Endothelial cell of umbilical vein (primary cell): ENCODE data around the gene SNX25. TPM values are rescaled to one million over a fixed set of nuclear protein-coding genes. Genes with fewer than 3 reads are reported as not detected.

Experiments used
- BruUV-seq: library from RNA; stranded (reverse); fragments of 400-500 nt; replicated peaks from 2 replicates; lab custom pipeline; 2021; lab: Mats Ljungman, UMichigan
- CTCF ChIA-PET: fragments of 300-600, 350-600 bp; sonication (Branson Sonifier 250); formaldehyde crosslinking; loops from one replicate; lab custom pipeline; 2021; ENCODE audit warnings: antibody characterized with exemption, inconsistent platforms; lab: Charles Lee
- POLR2A ChIA-PET: fragments of 300-600, 350-600 bp; sonication (Branson Sonifier 250); formaldehyde crosslinking; loops from one replicate; lab custom pipeline; 2021; ENCODE audit warnings: antibody characterized with exemption, inconsistent platforms; lab: Charles Lee
- DNase-seq: peaks from one replicate; pipeline ENCODE4 v3.0.0-alpha.2; 2011; ENCODE audit warnings: low read depth, low spot score
- FAIRE-seq: peaks from 2 replicates; lab custom pipeline; 2011; peaks lifted over from hg19 to GRCh38; lab: Jason Lieb, UNC
- H2AFZ ChIP-seq: 2 replicates; pipeline ENCODE4 v1.6.0; 2012; ENCODE audit warnings: low read depth, low read length, control low read depth, inconsistent platforms
- H3K27ac ChIP-seq: 2 replicates; pipeline ENCODE4 v1.5.1; 2011; ENCODE audit warnings: low read depth, mild to moderate bottlenecking, control low read depth, low read length, moderate library complexity; ENCODE audit not compliant: insufficient read depth
- H3K27me3 ChIP-seq, 2 experiments: 2 replicates each; pipeline versions ENCODE4 v1.6.0 to v1.6.1; 2011; ENCODE audit warnings: low read length in 2 of 2, mixed read lengths in 1 of 2; ENCODE audit not compliant: control insufficient read depth in 2 of 2, insufficient read depth in 2 of 2
- H3K36me3 ChIP-seq, 2 experiments: 2 replicates in 1 of 2; 3 replicates in 1 of 2; pipeline ENCODE4 v1.5.1; 2011; ENCODE audit warnings: low read length in 2 of 2, mild to moderate bottlenecking in 1 of 2, moderate library complexity in 1 of 2; ENCODE audit not compliant: control insufficient read depth in 2 of 2, insufficient read depth in 2 of 2; ENCODE audit errors: extremely low read depth in 1 of 2
- H3K4me1 ChIP-seq: 3 replicates; pipeline ENCODE4 v1.5.1; 2011; ENCODE audit warnings: mild to moderate bottlenecking, low read length; ENCODE audit not compliant: control insufficient read depth, insufficient read depth; ENCODE audit errors: extremely low read depth
- H3K4me2 ChIP-seq: 2 replicates; pipeline ENCODE4 v1.6.1; 2011; ENCODE audit warnings: low read length, control low read depth, mixed read lengths; ENCODE audit not compliant: insufficient read depth
- H3K4me3 ChIP-seq, 3 experiments: fragments of 200-600 bp in 1 of 3; sonication (generic), shearing (Covaris generic) in 1 of 3; replicated peaks in 1 of 3; 2 replicates each; pipeline ENCODE4 v1.5.1; 2011 to 2016; ENCODE audit warnings: control low read depth in 3 of 3, low read length in 3 of 3, mild to moderate bottlenecking in 2 of 3, inconsistent platforms in 1 of 3, low read depth in 1 of 3, moderate library complexity in 1 of 3; ENCODE audit not compliant: insufficient read depth in 1 of 3
- H3K79me2 ChIP-seq: 2 replicates; pipeline ENCODE4 v1.6.0; 2012; ENCODE audit warnings: low read length, inconsistent platforms; ENCODE audit not compliant: control insufficient read depth, insufficient read depth
- H3K9ac ChIP-seq: replicated peaks from 2 replicates; pipeline ENCODE3; 2011; ENCODE audit warnings: low read length, control low read depth; ENCODE audit not compliant: insufficient read depth; ENCODE audit errors: extremely low read depth
- H3K9me1 ChIP-seq: replicated peaks from 3 replicates; pipeline ENCODE4 v1.6.0; 2011; ENCODE audit warnings: mild to moderate bottlenecking, low read length; ENCODE audit not compliant: control insufficient read depth, insufficient read depth; ENCODE audit errors: extremely low read depth
- H3K9me3 ChIP-seq: replicated peaks from 2 replicates; pipeline ENCODE4 v1.5.1; 2012; ENCODE audit warnings: low read length, inconsistent platforms; ENCODE audit not compliant: control insufficient read depth, insufficient read depth
- H4K20me1 ChIP-seq: replicated peaks from 2 replicates; pipeline ENCODE3; 2011; ENCODE audit warnings: mild to moderate bottlenecking, low read length; ENCODE audit not compliant: control insufficient read depth, insufficient read depth; ENCODE audit errors: extremely low read depth
- CTCF ChIP-seq, 2 donors: IDR thresholded peaks; 1 replicate in 1 of 2; 2 replicates in 1 of 2; pipeline ENCODE4 v1.5.1; 2011; ENCODE audit warnings: low read length in 2 of 2, mild to moderate bottlenecking in 2 of 2, moderate library complexity in 2 of 2, control low read depth in 1 of 2, inconsistent platforms in 1 of 2, low read depth in 1 of 2; ENCODE audit not compliant: insufficient read depth in 1 of 2; ENCODE audit errors: extremely low read depth in 1 of 2
- EZH2 ChIP-seq: IDR thresholded peaks from 2 replicates; pipeline ENCODE4 v1.6.1; 2012; ENCODE audit warnings: borderline replicate concordance, low read depth, mild to moderate bottlenecking, moderate library complexity, low read length, inconsistent platforms; ENCODE audit not compliant: severe bottlenecking
- FOS ChIP-seq: IDR thresholded peaks from 2 replicates; pipeline ENCODE4 v1.6.1; 2011; ENCODE audit warnings: mild to moderate bottlenecking, low read length, moderate library complexity, borderline replicate concordance; ENCODE audit not compliant: insufficient read depth
- GATA2 ChIP-seq: IDR thresholded peaks from 2 replicates; pipeline ENCODE4 v1.7.0; 2011; ENCODE audit warnings: low read depth, mild to moderate bottlenecking, moderate library complexity, mixed read lengths, low read length; ENCODE audit not compliant: insufficient read length, insufficient read depth
- JUN ChIP-seq: IDR thresholded peaks from 2 replicates; pipeline ENCODE4 v1.6.1; 2011; ENCODE audit warnings: borderline replicate concordance, low read depth; ENCODE audit not compliant: insufficient read length, insufficient read depth
- MAX ChIP-seq: IDR thresholded peaks from 2 replicates; pipeline ENCODE4 v1.6.1; 2011; ENCODE audit not compliant: insufficient read depth, insufficient read length
- MYC ChIP-seq: IDR thresholded peaks from one replicate; pipeline ENCODE4 v1.6.1; 2011; ENCODE audit warnings: mild to moderate bottlenecking, low read depth, low read length
- POLR2A ChIP-seq: IDR thresholded peaks from 2 replicates; pipeline ENCODE4 v1.6.1; 2012; ENCODE audit warnings: low read depth, mild to moderate bottlenecking, control low read depth, low read length
- POLR2AphosphoS5 ChIP-seq: IDR thresholded peaks from 2 replicates; pipeline ENCODE4 v1.6.1; 2012; ENCODE audit warnings: low read depth, mild to moderate bottlenecking, control low read depth, low read length, moderate library complexity; ENCODE audit not compliant: insufficient read depth
- dilution Hi-C: fragments of 300-500 bp; cut with MboI; formaldehyde crosslinking; loops from one replicate; pipeline ENCODE4 v1.15.0; 2019; ENCODE audit warnings: low sequenced_read_pairs; ENCODE audit not compliant: extremely low pct_ligation_motif_present
- intact Hi-C: fragments of 100-400 bp; cut with micrococcal nuclease; formaldehyde crosslinking; loops from one replicate; pipeline ENCODE4 v1.10.0; 2022
- polyA plus RNA-seq, 4 experiments: library from polyadenylated mRNA; depleted of rRNA in 3 of 4; stranded (reverse) in 3 of 4; unstranded in 1 of 4; fragments of >200 nt; gene quantifications; 2 replicates each; pipeline versions ENCODE4 v1.2.1 to v1.2.3, GENCODE V29; 2011 to 2012; ENCODE audit warnings: missing spikeins in 1 of 4
- total RNA-seq: library from RNA; stranded (reverse); gene quantifications from 2 replicates; pipeline ENCODE4 v1.2.3, GENCODE V29; 2021

The SNX25 gene
- total and polyA plus RNA-seq, 2 donors (not counting 3 experiments of a cell fraction or from before 2014, with no cell fraction given) = 6.6 to 16.1 TPM

- Histone ChIP-seq H3K4me2 (no peak overlapping the region), H2AFZ (no peak overlapping the region), H3K9ac (no peak overlapping the region), H4K20me1 (no peaks in the 10 kb centered on the region), H3K27me3 (no peaks in the 10 kb centered on the region), H3K36me3 (peaks cover 0 to 2% of the 10 kb centered on the region in 2 experiments), H3K9me1 (no peaks in the 10 kb centered on the region), H3K9me3 (no peaks in the 10 kb centered on the region), H3K4me1 (no peaks in the 10 kb centered on the region), H3K79me2 (no peaks in the 10 kb centered on the region), H3K4me3 (no peak overlapping the region), H3K27ac (no peak overlapping the region)
- no peak for DNase-seq
- CTCF ChIA-PET = interaction anchor here (1.0 to 1.2 kb wide), 2 partner anchors 15 to 20 kb away, joined by 3 to 4 read pairs; no protein-coding TSS in a partner anchor
- no TSS peak for BruUV-seq
- intact Hi-C loops = no loop called here
- POLR2A ChIA-PET = no interaction called here
- no peak for FAIRE-seq
- dilution Hi-C loops = loop anchor here (25.0 kb wide), 1 partner anchor 88 kb away; the partner anchor contains the start of genes ANKRD37 and LRP2BP
- TF ChIP-seq FOS (no peak), EZH2 (no peak), JUN (no peak), MAX (no peak), CTCF (IDR thresholded peaks at IDR 0.05; ENCODE audit: extremely low read depth in 1 of 2, insufficient read depth in 1 of 2, low read depth in 1 of 2, low read length in 2 of 2) (no peak), MYC (no peak), POLR2A (no peak), POLR2AphosphoS5 (no peak), GATA2 (no peak)
Observed at GRCh38 chr4:185298728-185299430, 89.5 kb downstream of the SNX25 start.
